SK-N-MC (cell line): ENCODE data around the gene ATG2A.

Experiments used
- EZH2 ChIP-seq: fragments of 200-600 bp; sonication (generic); IDR thresholded peaks from one replicate; pipeline ENCODE4 v1.6.1; 2017; ENCODE audit warnings: antibody characterized with exemption
- FOXP2 ChIP-seq: optimal IDR thresholded peaks from 2 replicates; pipeline ENCODE3; 2011; ENCODE audit warnings: mild to moderate bottlenecking, moderate library complexity; ENCODE audit not compliant: insufficient read depth; ENCODE audit errors: extremely low read length, control extremely low read depth
- POLR2AphosphoS5 ChIP-seq: IDR thresholded peaks from 2 replicates; pipeline ENCODE4 v1.6.1; 2012; ENCODE audit warnings: mild to moderate bottlenecking, low read depth, low read length, borderline replicate concordance

DNA sequence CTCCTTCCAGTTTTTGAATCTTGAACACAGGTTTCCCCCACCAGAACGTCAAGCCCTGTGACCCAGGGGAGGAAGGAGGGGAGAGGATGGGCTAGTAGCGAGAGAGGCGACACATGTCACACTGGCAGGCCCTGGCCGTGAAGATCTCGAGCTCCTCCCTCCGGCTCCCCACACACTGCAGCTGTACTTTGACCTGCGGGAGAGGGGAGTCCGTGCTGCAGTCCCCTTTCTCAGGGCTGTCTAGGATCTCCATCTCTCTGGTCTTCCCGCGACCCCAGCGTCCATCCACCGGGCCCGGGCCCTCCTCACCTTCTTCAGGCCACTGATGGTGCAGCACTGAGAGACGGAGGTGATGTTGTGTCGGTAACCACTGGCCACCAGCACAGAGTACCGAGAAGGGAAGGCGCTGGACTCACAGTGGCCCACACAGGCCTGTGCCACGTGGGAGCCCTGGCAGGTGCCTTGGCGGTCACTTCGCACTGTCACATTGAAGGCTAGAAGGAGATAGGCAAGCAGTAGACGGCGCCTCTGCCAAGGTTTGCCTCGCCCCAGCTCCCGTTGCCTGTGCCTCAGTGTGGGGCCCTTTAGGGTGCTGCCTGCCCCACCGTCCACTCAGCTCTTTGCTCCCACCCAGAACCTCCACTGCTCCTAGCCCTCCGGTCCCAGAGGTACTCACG lies 17.8 kb upstream of the ATG2A start:
- TF ChIP-seq EZH2: no peak
- TF ChIP-seq POLR2AphosphoS5: no peak
- TF ChIP-seq FOXP2: no peak
